ENCODE data around the gene DCAF4.
"Not testable (repeated sequence)": the region's sequence is repeated elsewhere in the genome, so short reads cannot be mapped to it uniquely, and the experiment has no call there.

Gene DCAF4

DNA sequence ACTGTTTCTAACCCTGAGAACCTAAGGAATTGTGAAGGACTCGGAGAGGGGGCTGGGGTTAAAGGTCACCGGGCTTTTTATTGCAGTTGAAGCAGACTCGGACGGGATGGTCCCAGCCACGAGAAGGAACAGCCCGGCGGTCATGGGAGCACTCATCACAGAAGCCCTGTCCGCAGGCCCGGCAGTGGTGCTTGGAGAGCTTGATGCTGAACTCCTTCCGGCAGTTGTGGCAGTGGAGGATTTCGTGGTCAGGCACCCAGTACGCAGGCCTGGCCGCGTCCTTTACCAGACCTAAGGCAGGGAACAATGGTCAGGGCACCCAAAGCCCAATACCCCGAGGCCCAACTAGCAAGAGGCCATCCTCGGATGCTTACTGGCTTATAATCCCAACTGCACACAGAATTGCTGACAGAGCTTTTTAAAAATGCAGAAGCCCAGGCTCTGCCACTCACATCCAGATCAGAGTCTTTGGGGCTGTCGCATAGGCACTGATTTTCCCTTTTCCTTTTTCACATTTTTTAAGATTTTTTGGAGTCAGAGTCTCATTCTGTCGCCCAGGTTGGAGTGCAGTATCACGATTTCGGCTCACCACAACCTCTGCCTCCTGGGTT, 44.7 kb downstream of the DCAF4 start:
- no peak for DNase-seq (ENCODE audit: low read depth in 2 of 2)

DNA sequence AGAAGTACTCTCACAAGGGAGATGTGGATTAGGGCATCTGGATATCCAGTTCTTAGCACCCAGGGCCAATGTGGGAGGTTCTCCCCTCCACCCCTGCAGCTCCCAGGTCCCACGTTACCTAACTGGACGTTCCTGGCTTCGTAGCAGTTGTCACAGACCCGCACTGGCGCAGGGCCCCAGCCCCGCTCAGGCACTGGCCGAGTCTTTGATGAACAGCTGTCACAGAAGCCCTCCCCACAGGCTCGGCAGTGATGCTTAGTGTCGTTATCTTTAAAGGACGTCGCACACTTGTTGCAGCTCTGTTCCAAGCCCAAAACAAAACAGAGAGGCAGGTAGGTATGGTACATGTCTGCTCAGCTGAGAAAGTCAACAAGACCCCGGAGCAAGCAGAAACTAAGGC, 48.4 kb downstream of the DCAF4 start:
- no peak for DNase-seq (ENCODE audit: low read depth in 2 of 2)

DNA sequence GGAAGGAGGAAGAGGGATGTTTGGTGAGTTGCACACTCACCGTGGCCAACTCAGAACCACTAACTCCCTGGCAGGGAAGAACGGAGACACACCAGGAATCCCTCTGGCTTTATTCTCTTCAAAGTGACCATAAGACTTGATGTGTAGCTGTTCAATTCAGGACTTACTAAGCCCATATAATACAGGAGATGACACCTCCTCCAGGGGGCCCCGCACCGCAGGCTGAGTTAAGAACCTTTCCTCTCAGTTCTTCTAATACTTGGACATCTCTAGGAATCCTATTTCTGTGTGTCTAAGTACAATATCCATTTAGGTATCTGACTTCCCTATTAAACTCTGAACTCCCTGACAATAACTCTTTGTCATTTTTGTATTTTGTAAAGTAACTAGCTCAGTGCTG, 49.5 kb downstream of the DCAF4 start:
- no peak for DNase-seq (ENCODE audit: low read depth in 2 of 2)

DNA sequence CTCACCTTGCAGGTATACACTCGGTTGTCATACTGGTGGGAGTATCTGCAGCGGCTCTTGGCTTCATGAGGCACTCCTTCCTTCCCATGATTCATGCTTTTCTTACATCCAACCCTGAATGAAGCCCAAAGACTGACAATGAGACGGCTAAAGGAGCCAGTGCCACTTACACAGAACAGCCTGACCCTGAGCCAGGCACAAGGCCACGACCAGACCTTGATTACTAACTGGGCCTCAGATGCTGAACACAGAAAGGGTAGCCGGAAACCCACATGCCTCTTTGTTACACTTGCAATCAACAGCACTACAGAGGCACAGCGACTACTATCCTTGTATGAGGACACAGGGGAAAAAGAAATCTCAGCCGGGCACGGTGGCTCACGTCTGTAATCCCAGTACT, 52.6 kb downstream of the DCAF4 start:
- DNase-seq (ENCODE audit: low read depth in 2 of 2): no peak

DNA sequence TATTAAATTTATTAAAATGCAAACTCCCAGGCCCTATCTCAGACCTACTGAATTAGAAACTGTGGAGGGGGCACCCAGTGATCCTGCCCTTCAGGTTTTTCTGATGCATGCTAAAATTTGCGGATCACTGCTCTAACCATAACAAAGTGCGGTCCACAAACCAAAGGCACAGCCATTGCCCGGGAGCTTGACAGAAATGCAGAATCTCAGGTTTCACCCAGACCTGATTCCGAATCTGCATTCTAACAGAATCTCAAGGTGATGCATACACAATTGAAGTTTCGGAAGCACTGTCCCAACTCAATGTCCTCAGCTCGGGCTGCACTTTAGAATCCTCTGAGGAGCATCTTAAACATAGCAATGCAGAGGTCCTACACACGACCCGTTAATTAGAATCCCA, 54.6 kb downstream of the DCAF4 start:
- no peak for DNase-seq (ENCODE audit: low read depth in 2 of 2)

DNA sequence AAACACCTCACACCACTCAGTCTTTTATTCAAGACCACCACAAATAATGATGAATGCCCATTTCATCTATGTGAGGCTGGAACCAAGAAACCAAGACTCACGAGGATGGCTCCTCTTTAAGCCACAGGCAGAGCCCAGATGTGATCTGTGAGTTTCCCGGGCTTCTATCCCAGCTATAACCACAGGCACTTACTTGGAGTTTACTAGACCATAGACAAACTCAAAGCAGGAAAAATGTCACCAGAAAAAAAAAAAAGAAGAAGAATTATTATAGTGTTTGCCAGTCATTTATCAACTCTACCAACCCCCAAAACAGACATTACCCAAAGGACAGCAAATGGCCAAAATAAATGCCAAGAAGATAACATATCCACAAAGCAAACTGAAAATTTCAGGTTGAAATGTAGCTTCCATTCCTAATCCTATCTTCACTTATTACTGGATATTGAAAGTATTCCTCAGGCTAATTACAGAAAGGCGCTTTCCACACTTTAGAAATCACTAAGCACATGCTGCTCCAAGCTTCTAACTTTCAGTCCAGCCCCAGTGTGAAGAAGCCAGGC, 56.0 kb downstream of the DCAF4 start:
- DNase-seq (ENCODE audit: low read depth in 2 of 2): no peak

DNA sequence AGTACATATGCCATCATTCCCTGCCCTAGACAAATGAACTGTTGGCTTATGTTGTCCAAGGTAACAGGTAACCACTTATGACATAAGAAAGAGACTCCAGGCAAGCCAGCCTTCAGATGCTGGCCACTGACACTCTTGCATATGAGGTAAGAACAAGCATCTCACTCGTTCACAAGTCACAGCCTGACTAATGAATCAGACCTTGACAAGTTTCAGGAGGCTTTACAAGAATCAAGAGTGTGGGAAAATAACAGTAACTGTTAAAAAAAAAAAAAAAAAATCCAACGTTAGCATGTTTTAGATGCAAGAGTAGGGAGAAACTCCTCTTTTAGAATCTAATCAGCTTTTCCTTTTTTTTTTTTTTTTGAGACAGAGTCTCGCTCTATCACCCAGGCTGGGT, 60.0 kb downstream of the DCAF4 start:
- no peak for DNase-seq (ENCODE audit: low read depth in 2 of 2)

DNA sequence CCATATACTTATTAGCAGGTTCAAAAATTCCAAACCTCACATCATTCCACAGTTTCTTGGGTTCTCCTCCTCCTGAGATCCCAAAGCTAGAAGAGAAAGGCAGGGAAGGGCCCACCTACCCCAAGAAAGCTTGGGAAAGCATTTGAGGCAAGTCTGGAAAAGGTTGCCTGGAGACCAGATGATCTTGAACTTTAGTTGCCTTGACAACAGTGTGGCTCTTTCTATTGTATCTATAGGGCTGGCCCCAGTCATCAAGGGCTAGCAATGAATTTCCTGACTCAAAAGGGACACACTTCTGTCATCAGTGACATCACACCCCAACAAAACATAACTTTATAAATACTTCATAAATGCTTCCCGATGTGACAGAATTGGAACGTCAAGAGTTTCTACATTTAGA, 60.6 kb downstream of the DCAF4 start:
- DNase-seq (ENCODE audit: low read depth in 2 of 2): no peak

DNA sequence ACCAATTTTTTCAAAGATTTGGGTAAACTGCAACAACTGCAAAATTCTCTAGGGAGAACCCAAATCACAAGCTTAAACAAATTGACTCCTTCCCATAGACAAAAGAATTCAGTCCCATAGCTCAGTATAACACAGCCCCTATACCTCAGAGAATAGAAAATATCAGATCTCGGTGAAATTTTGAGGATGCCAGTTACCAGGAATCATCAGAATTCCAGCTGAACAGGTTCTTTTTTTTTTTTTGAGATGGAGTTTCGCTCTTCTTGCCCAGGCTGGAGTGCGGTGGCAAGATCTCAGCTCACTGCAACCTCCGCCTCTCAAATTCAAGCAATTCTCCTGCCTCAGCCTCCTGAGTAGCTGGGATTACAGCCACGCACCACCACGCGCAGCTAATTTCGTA, 63.9 kb downstream of the DCAF4 start:
- DNase-seq (ENCODE audit: low read depth in 2 of 2): no peak

DNA sequence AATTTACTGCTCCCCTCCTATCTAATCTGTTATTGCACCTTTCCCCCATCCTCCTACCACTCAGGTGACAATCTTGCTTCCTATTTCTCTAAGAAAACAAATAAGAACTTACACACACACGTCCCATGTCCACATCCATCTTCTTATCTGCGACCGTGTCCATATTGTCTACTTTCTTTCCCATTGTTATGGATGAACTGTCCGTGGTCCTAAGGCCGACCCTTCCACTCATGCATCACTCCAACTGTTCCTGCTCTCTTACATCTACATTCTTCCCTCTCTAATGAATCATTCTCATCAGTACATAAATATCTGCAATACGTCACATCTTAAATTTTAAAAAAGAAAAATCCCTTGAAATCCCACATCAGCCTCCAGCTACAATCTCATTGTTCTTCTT, 70.7 kb downstream of the DCAF4 start:
- DNase-seq (ENCODE audit: low read depth in 2 of 2): no peak

DNA sequence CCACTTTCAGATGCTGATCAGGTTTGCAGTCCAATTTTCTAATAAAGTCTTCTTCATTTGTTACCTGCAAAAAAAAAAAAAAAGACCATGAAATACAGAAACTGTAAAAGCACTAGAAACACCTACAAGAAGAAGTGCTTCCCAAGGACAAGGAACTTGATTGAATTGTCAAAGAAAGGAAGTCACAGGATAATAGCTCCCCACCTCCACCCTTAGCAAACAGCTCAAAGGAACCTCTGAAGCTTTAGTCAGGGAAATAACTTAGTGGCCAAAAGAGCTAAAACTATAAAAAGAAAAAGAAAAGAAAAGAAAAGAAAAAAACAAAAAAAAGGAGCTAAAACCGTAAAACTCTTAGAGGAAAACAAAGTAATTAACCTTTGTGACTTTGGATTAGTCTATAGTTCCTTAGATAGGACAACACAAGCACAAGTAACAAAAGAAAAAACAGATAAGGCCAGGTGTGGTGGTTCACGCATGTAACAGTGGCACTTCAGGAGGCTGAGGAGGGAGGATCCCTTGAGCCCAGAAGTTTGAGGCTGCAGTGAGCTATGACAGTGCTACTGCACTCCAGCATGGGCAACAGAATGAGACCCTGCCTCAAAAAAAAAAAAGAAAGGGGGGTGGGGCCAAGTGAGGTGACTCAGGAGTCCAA, 72.1 kb downstream of the DCAF4 start:
- DNase-seq (ENCODE audit: low read depth in 2 of 2): no peak

DNA sequence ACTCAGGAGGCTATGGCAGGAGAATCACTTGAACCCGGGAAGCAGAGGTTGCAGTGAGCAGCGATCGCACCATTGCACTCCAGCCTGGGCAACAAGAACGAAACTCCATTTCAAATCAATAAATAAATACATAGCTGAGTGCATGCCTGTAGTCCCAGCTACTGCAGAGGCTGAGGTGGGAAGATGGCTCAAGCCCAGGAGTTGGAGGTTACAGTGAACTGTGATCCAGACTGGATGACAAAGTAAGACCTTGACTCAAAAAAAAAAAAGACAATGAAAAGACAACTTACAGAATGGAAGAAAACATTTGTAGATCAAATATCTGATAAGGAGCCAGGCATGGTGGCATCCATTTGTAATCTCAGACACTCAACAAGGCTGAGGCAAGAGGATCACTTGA, 73.1 kb downstream of the DCAF4 start:
- no peak for DNase-seq (ENCODE audit: low read depth in 2 of 2)

DNA sequence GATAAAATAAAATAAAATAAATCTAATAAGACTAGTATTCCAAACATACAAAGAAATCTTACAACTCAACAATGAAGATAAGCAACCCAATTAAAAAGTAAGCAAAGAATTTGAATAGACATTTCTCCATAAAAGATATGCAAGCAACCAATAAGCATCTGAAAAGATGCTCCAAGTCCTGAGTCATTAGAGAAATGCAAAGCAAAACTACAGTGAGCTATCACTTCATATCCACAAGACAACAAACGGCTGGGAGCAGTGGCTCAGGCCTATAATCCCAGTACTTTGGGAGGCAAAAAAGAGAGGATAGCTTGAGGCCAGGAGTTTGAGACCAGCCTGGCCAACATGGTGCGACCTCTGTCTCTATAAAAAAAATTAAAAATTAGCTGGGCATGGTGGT, 73.8 kb downstream of the DCAF4 start:
- no peak for DNase-seq (ENCODE audit: low read depth in 2 of 2)

DNA sequence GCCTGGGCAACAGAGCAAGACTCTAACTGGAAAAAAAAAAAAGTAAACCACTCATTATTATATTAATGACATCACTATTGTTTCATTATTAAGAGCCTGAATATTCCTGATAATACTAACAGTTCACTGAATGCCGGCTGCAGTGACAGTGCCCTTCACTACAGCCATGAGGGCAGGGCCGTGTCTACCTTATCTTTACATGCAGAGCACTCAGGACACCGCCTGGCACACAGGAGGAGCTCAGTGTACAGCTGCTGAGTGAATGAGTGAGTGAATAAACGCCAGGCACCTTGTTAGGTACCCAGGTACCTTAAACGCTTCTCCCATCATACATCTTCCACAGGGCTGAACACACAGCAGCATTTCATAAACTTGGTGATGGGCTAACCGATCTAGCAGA, 77.4 kb downstream of the DCAF4 start:
- DNase-seq (ENCODE audit: low read depth in 2 of 2): no peak

DNA sequence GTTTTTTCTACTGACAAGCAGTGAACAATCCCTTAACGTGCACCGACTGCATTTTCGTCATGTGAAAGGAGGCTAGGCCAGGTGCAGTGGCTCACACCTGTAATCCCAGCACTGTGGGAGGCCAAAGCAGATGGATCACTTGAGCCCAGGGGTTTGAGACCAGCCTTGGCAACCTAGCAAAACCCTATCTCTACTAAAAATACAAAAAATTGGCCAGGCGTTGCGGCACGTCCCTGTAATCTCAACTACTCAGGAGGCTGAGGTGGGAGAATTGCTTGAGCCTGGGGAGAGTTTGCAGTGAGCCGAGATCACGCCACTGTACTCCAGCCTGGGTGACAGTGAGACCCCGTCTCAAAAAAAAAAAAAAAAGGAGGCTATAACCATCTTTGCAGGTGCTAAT, 78.4 kb downstream of the DCAF4 start:
- DNase-seq (ENCODE audit: low read depth in 2 of 2): not testable (repeated sequence)

DNA sequence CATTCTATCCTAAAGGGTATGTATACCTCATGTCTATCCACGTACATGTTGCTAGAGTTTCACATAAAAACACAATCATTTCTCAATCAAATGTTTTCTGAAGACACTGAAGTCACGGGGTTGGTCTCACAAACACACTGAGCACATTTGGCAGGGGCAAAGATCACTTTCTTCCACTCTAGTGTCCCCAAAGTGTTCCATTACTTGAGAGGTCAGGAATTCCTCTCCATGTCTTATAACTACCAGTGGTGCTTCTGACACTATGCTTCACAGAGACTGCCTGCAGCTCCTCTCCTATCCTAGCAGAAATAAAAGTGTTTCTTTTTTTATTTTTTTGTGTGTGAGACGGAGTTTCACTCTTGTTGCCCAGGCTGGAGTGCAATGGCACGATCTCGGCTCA, 81.6 kb downstream of the DCAF4 start:
- DNase-seq (ENCODE audit: low read depth in 2 of 2): no peak

DNA sequence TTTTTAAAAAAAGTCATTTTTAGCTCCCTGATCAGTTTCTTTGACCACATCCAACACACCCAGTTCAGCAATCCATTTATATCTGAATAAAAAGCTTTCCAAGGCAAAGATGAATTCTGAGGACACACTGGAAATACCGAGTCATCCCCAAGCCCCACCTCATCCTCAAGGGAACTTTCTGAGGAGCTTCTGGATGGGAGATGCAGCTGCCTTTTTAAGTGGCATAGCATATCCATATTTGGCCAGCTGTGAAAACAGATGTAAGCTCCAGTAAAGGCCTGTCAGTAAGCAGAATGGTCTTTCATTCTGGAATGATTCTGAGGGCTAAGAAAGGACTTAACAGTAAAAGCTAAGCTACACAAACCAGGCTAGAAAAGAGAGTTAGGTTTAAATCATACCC, 82.2 kb downstream of the DCAF4 start:
- DNase-seq (ENCODE audit: low read depth in 2 of 2): peak; percentile 37 to 48

Data from fibroblast of skin of left quadriceps (primary cell).